MG63 (cell line): ENCODE results near the gene MYH13. TPM values are rescaled to one million over a fixed set of nuclear protein-coding genes. Genes with fewer than 3 reads are reported as not detected.

Experiments used
- DNase-seq: peaks from one replicate; pipeline ENCODE4 v3.0.0-alpha.2; 2020
- H3K27me3 ChIP-seq: fragments of 250-450 bp; sonication (Bioruptor Pico); 2 replicates; pipeline ENCODE4 v1.5.1; 2020; ENCODE audit warnings: mild to moderate bottlenecking, moderate library complexity
- H3K36me3 ChIP-seq: fragments of 250-450 bp; sonication (Bioruptor Pico); 2 replicates; pipeline ENCODE4 v1.5.1; 2020; ENCODE audit warnings: mild to moderate bottlenecking, moderate library complexity
- H3K4me3 ChIP-seq: fragments of 250-450 bp; sonication (Bioruptor Pico); 2 replicates; pipeline ENCODE4 v1.5.1; 2020; ENCODE audit warnings: mild to moderate bottlenecking, moderate library complexity
- H3K9me3 ChIP-seq: fragments of 250-450 bp; sonication (Bioruptor Pico); 2 replicates; pipeline ENCODE4 v1.5.1; 2020; ENCODE audit warnings: mild to moderate bottlenecking, moderate library complexity
- total RNA-seq: library from RNA; depleted of rRNA; stranded (reverse); fragments of >200 nt; shearing (Covaris generic); gene quantifications from 2 replicates; pipeline ENCODE4 v1.2.3, GENCODE V29; 2014; ENCODE audit warnings: low replicate concordance

MYH13 gene
- total RNA-seq, 1 experiment from 2014 or later = 0.03 TPM

DNA sequence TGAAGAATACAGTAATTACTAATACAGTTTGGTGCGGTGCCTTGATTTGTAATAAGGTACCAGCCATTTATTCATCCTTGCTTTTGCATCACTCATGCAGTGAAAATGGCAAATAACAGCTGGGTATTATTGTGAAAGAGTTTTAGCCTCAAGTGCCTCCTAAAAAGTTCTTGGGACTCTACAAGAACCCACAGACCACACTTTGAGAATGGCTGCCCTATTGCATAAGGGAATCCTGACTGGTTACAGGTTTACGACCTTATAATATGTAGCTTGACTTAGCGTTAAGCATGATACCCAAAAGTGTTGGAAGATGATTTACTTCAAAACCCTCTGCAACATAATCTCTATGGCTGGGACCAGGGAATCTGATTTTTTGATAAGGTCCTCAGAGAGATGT, 4.2 kb downstream of the MYH13 start:
- H3K27me3 ChIP-seq = no peaks in the 10 kb centered on the region
- no peaks in the 10 kb centered on the region for H3K36me3 ChIP-seq
- no peaks in the 10 kb centered on the region for H3K9me3 ChIP-seq
- H3K4me3 ChIP-seq = no peak overlapping the region
- no peak for DNase-seq

- Histone ChIP-seq H3K36me3 (no peaks in the 10 kb centered on the region), H3K27me3 (no peaks in the 10 kb centered on the region), H3K9me3 (no peaks in the 10 kb centered on the region), H3K4me3 (no peak overlapping the region)
- DNase-seq = peak; percentile 50
Observed at GRCh38 chr17:10360578-10360977, 12.2 kb downstream of the MYH13 start.

GRCh38 chr17:10357768-10358167, 15.0 kb downstream of the MYH13 start:
- Histone ChIP-seq H3K9me3 (peaks cover under 1% of the 10 kb centered on the region; the same call in 1 of the 2 replicates), H3K27me3 (no peaks in the 10 kb centered on the region), H3K36me3 (no peaks in the 10 kb centered on the region), H3K4me3 (no peak overlapping the region)
- DNase-seq = no peak

DNA sequence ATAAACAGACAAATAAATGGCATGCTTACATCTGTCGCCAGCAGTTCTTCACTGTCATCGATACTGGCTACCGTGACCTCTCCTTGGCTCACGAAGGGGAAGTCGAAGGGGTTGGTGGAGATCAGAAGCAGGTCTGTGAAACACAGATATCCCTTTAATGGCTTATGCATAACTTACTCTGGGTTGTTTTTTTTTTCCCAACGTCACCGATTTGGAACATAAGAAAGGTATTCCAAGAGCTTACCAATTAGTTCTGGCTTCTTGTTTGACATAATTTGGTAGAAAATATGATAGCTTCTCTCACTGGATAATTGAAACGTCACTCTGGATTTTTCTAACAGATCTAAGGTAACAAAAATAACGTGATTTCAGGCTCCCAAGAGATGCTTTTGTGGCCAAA, 18.2 kb downstream of the MYH13 start:
- Histone ChIP-seq H3K27me3 (no peaks in the 10 kb centered on the region), H3K36me3 (no peaks in the 10 kb centered on the region)
- DNase-seq = no peak

DNA sequence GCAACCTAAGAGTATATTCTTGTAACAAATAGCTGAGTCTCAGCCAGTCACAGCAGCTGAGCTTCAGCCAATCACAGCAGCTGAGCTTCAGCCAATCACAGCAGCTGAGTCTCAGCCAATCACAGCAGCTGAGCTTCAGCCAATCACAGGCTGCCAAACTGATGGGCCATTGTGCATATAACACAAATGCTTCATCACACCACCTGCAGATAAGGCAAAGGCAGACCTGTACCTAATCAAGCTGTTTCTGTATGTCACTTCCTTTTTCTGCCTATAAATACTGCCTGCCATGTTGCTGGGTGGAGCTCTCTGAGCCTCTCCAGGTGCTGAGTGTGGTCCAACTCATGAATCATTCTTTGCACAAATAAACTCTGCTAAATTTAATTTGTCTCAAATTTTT, 19.9 kb downstream of the MYH13 start:
- H3K36me3 ChIP-seq = no peaks in the 10 kb centered on the region
- no peak overlapping the region for H3K4me3 ChIP-seq
- no peaks in the 10 kb centered on the region for H3K27me3 ChIP-seq
- H3K9me3 ChIP-seq = peaks cover 4% of the 10 kb centered on the region; the same call in 1 of the 2 replicates
- no peak for DNase-seq

More for the DNA sequence above, 18.2 kb downstream of the MYH13 start:
- peaks cover 4% of the 10 kb centered on the region; the same call in 1 of the 2 replicates for H3K9me3 ChIP-seq
- H3K4me3 ChIP-seq = no peak overlapping the region

DNA sequence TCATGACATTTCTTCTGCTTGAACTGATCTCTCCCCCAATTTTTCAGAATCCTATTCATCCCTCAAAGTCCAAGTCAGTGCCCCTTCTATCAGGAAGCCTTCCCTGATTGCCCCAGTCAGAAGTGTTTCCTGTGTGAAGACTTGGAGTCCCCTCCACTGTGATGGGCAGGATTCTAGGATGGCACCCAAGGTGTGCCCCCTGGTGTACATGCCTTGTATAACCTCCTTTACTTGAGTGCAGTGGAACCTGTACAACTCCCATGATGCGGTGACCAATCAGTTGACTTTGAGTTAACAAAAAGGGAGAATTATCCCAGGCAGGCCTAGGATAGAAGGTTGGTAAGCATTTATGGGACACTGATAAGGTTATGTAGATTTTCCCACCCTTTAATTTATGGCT, 23.4 kb downstream of the MYH13 start:
- H3K4me3 ChIP-seq = no peak overlapping the region
- no peaks in the 10 kb centered on the region for H3K36me3 ChIP-seq
- no peaks in the 10 kb centered on the region for H3K27me3 ChIP-seq
- peaks cover 4% of the 10 kb centered on the region; the same call in 1 of the 2 replicates for H3K9me3 ChIP-seq
- DNase-seq = no peak

DNA sequence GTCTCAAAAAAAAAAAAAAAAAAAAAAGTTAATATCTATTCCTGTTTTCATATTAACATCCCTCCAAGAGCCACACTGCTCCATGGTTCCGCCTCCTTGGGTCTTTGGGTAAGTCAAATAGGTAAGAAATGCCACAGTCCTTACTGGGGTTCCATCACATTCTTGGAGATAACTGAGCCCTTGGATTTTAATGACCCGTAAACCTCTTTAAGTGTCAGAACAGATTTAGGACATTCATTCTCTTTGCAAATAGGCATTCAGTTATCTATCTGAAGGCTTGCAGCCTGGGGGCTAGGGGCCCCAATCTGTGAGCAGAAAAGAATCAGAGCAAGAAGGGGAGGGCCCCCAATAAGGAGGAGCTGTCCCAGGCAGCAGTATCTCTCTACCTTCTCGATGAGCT, 28.0 kb downstream of the MYH13 start:
- no peaks in the 10 kb centered on the region for H3K27me3 ChIP-seq
- DNase-seq = no peak
- no peak overlapping the region for H3K4me3 ChIP-seq
- H3K9me3 ChIP-seq = no peaks in the 10 kb centered on the region
- no peaks in the 10 kb centered on the region for H3K36me3 ChIP-seq

GRCh38 chr17:10339051-10339450, 33.8 kb downstream of the MYH13 start:
- Histone ChIP-seq H3K27me3 (no peaks in the 10 kb centered on the region), H3K4me3 (no peak overlapping the region)

DNA sequence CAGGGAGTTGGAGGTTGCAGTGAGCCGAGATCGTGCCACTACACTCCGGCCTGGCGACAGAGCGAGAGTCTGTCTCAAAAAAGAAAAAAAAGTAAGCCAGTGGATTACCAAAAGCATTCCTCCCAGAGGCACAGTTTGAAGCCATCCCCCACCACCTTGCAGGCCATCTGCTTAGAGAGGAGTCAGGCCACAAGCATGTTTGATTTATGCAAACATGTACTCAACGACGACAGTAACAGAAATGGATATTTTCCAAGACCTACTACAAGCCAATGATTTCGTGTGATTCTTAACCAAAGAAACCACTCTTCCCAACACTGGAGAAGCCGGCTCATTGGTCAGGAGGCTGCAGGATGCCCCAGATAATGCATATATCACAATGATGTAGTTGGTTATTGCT, 34.8 kb downstream of the MYH13 start:
- Histone ChIP-seq H3K4me3 (no peak overlapping the region), H3K27me3 (no peaks in the 10 kb centered on the region), H3K36me3 (no peaks in the 10 kb centered on the region), H3K9me3 (no peaks in the 10 kb centered on the region)
- DNase-seq = peak; percentile 56

More at GRCh38 chr17:10339051-10339450, 33.8 kb downstream of the MYH13 start:
- DNase-seq = no peak
- H3K9me3 ChIP-seq = no peaks in the 10 kb centered on the region
- H3K36me3 ChIP-seq = no peaks in the 10 kb centered on the region

DNA sequence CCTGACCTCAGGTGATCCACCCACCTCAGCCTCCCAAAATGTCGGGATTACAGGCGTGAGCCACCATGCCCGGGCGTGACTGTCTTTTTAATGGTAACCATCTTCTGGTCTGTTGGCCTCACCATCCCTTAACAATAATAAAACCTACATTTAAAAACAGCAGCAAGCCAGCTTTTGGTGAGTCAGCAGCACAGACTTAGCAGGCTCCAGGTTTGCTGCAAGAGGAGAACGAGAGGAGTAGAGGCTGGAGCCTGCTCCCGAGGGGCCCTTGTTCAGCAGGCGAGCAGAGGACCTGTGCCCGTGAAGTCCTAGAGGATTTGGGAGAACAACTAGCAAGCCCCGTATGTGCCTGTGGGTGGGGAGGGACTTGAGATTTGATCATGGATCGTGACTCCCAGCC, 35.7 kb downstream of the MYH13 start:
- H3K4me3 ChIP-seq = no peak overlapping the region
- no peaks in the 10 kb centered on the region for H3K9me3 ChIP-seq
- peak; percentile 67 for DNase-seq
- H3K36me3 ChIP-seq = no peaks in the 10 kb centered on the region
- no peaks in the 10 kb centered on the region for H3K27me3 ChIP-seq

DNA sequence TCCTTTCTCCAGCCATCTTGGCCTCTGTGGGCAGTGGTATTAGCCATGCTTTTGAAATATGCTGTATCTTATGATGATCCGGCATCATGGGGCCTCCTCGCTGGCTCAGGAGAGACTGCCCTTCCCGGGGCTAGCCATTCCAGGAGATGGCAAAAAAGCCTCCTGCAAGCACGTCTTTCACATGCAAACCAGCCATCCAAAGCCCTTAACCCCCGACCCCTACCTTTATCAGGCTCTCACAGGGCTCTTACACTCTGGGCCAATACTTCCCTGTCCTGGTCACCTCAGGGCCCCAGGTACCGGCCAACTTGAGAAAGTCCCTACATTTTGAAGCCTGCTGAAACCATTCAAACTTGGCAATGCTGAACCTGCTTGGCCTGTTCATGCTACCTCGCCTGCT, 36.4 kb downstream of the MYH13 start:
- H3K36me3 ChIP-seq = no peaks in the 10 kb centered on the region
- H3K4me3 ChIP-seq = no peak overlapping the region
- no peaks in the 10 kb centered on the region for H3K9me3 ChIP-seq
- DNase-seq = no peak
- no peaks in the 10 kb centered on the region for H3K27me3 ChIP-seq

DNA sequence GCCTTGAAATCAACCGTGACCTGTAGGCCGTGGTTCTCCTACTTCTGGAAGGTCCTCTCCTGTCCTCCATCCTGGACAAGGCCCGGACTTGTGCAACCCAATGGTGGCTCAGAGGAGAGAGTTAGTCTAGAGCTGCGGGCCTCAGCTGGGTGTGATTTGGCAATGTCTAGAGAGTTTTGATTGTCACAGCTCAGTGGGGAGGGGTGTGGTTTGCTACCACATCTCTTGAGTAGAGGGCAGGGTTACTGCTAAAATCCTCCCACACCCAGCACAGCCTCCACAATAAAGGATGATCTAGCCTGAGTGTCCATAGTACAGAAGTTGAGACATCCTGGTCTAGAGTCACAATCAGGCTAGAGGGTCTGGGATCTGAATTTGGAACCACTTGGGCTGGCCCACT, 40.3 kb downstream of the MYH13 start:
- no peaks in the 10 kb centered on the region for H3K9me3 ChIP-seq
- no peak overlapping the region for H3K4me3 ChIP-seq
- no peaks in the 10 kb centered on the region for H3K36me3 ChIP-seq
- no peak for DNase-seq
- no peaks in the 10 kb centered on the region for H3K27me3 ChIP-seq

DNA sequence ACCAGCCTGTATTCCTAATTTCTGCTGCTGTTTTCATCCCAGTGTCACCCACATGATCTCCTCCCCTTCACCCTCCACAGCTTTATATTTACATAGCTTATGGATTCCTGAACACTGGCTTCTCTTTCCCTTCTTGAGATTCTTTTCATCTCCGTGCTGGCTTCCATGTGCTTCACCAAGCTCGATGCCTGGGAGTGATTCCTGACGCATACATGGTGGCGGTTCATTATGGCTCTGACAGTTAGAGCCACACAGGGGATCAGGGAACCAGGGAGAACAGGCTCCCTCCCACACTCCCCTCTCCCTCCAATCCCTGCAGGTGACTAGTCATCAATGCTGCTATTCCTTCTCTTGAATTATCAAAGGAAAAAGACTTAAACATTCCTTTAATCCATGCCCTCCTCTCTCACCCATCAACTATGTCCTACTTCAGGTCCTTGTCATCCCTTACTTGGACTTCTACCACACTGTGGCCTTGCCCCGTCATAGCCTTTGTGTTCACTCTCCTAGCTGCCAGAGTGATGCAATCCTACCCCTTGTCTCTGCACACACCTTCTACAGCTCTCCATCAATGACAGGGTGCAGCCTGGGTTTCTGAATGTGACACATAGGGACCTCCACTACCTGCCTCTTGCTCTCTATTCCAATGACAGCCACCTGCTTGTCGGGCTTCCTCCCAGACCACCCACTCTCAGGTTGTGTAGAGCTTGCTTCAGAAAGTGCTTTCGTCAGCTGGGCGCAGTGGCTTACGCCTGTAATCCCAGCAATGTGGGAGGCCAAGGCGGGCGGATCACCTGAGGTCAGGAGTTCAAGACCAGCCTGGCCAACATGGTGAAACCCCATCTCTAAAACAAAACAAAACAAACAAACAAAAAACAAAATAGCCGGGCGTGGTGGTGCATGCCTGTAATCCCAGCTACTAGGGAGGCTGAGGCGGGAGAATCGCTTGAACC, 43.6 kb downstream of the MYH13 start:
- DNase-seq = no peak
- no peaks in the 10 kb centered on the region for H3K36me3 ChIP-seq
- no peaks in the 10 kb centered on the region for H3K9me3 ChIP-seq
- H3K4me3 ChIP-seq = no peak overlapping the region
- no peaks in the 10 kb centered on the region for H3K27me3 ChIP-seq

DNA sequence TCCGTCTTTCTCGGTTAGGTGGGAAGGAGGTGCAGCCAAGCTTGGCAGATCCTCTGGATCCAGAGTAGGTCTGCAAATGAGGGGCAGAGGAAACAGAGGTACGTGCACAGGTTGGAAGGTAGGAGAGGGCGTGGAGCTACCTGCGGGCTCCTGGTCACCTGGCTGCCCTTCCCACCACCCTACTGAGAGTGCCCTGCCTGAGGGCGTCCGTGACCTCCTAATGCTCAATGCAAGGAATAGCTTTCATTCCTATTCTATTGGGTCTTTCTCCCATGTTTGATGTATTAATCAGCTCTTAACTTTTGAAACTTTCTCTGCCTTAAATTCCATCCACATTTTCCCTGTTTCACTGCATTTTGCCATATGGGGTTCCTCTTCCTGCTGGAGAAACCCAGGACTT, 44.6 kb downstream of the MYH13 start:
- no peak for DNase-seq
- Histone ChIP-seq H3K27me3 (no peaks in the 10 kb centered on the region), H3K36me3 (no peaks in the 10 kb centered on the region), H3K9me3 (no peaks in the 10 kb centered on the region), H3K4me3 (no peak overlapping the region)

- Histone ChIP-seq H3K27me3 (no peaks in the 10 kb centered on the region), H3K9me3 (no peaks in the 10 kb centered on the region), H3K4me3 (no peak overlapping the region), H3K36me3 (no peaks in the 10 kb centered on the region)
- DNase-seq = peak; percentile 76
Observed at GRCh38 chr17:10327640-10328039, 45.2 kb downstream of the MYH13 start.

DNA sequence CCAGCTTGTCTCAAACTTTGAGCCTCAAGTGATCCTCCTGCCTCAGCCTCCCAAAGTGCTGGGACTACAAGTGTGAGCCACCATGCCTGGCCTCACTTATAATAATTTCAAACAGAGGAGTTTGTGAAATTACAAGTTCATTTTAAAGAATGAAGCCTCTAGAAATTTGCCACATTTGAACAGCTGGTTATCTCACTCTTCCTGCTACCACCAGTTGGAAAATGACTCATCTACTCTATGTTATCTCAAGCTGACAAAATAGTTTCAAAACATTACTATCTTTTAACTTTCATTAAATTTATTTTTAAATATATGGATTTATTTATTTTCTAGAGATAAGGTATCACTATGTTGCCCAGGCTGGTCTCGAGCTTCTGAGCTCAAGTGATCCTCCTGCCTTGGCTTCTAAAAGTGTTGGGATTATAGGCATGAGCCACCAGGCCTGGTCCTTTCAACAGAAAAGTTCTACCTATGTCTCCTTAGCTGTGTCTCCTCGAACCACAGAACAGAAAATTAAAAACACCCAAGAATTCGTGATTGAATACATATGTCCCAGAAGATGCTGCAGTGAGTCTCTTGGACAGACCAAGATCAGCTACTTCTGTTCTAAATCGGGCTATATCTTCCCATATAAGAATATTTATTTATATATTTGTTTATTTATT, 47.6 kb downstream of the MYH13 start:
- H3K27me3 ChIP-seq = no peaks in the 10 kb centered on the region
- DNase-seq = no peak
- H3K4me3 ChIP-seq = no peak overlapping the region
- H3K9me3 ChIP-seq = no peaks in the 10 kb centered on the region
- H3K36me3 ChIP-seq = no peaks in the 10 kb centered on the region

DNA sequence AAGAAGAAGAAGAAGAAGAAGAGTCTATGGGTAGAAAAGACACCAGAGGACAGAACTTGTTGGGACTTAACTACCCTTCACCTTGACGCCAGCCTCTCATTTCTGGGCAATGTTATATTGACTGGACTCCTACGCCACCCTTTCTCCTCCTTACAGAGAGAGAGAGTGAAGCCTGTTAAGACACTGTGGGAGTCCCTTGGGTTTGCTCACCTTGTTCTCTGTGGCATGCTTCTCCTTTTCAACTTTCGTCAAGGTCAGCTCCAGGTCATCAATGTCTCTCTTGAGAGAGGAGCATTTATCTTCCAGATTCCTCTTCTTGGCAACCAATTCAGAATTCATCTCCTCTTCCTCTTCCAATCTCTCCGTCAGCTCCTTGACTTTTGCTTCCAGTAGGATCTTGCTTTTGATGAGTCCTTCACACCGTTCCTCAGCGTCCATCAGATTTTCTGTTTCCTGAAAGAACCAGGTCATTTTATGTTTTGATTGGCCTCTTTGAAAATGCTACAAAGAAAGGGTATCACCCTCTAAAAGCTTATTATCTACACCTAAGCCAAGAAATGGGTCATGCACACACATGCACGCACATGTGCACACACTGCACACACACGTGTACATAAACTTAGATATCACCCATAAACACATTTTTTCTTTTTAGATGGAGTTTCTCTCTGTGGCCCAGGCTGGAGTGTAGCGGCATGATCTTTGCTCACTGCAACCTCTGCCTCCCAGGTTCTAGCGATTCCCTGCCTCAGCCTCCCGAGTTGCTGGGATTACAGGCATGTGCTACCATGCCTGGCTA, 48.8 kb downstream of the MYH13 start:
- DNase-seq = no peak
- no peaks in the 10 kb centered on the region for H3K27me3 ChIP-seq
- H3K9me3 ChIP-seq = no peaks in the 10 kb centered on the region
- no peaks in the 10 kb centered on the region for H3K36me3 ChIP-seq
- no peak overlapping the region for H3K4me3 ChIP-seq
